ENCODE measurements around the gene FAM171A1.

DNA sequence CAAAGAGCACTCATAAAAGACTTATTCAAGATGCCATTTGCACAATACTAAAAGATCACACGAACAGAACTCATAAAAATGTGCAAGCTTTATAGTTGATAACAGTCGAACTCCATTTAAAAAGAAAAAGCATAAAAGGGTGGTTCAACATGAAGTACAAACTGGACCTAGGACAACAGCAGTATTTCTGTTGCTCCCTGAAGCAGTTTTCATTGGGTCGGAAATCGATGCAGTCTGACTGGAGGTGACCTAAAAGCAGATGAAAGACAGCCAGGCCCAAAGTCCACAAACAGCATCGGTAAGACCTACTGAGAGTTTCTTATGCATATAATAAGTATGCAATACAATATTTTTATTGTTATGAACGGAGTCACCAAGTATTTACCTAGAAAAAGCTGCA is 23.9 kb downstream of the FAM171A1 start:
- TF ChIP-seq, protein P1, sequence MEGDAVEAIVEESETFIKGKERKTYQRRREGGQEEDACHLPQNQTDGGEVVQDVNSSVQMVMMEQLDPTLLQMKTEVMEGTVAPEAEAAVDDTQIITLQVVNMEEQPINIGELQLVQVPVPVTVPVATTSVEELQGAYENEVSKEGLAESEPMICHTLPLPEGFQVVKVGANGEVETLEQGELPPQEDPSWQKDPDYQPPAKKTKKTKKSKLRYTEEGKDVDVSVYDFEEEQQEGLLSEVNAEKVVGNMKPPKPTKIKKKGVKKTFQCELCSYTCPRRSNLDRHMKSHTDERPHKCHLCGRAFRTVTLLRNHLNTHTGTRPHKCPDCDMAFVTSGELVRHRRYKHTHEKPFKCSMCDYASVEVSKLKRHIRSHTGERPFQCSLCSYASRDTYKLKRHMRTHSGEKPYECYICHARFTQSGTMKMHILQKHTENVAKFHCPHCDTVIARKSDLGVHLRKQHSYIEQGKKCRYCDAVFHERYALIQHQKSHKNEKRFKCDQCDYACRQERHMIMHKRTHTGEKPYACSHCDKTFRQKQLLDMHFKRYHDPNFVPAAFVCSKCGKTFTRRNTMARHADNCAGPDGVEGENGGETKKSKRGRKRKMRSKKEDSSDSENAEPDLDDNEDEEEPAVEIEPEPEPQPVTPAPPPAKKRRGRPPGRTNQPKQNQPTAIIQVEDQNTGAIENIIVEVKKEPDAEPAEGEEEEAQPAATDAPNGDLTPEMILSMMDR (IDR thresholded peaks at IDR 0.05; ENCODE audit: insufficient read depth, low read depth, low read length) = no peak
- TF ChIP-seq EZH2 (IDR thresholded peaks at IDR 0.05; ENCODE audit: insufficient read depth, low read length) = no peak

All from astrocyte (in vitro differentiated cells and primary cell).